ENCODE data around the gene CCR1.

The CCR1 gene

GRCh38 chr3:46194868-46195553, 13.1 kb downstream of the CCR1 start:
- DNase-seq (ENCODE audit: extremely low read depth, low read depth): no peak
- H3K4me3 ChIP-seq (replicated peaks; ENCODE audit: low read depth, low read length): no peak overlapping the region
- no peak for TF ChIP-seq CTCF (IDR thresholded peaks at IDR 0.05; ENCODE audit: low read depth, low read length, missing control alignments)

GRCh38 chr3:46193436-46193835, 14.7 kb downstream of the CCR1 start:
- TF ChIP-seq CTCF (IDR thresholded peaks at IDR 0.05; ENCODE audit: low read depth, low read length, missing control alignments): no peak
- DNase-seq (ENCODE audit: extremely low read depth, low read depth): no peak

GRCh38 chr3:46192939-46193338, 15.2 kb downstream of the CCR1 start:
- DNase-seq (ENCODE audit: extremely low read depth, low read depth): no peak
- no peak for TF ChIP-seq CTCF (IDR thresholded peaks at IDR 0.05; ENCODE audit: low read depth, low read length, missing control alignments)
- H3K4me3 ChIP-seq (replicated peaks; ENCODE audit: low read depth, low read length): no peak overlapping the region

More at GRCh38 chr3:46193436-46193835, 14.7 kb downstream of the CCR1 start:
- no peak overlapping the region for H3K4me3 ChIP-seq (replicated peaks; ENCODE audit: low read depth, low read length)

- DNase-seq (ENCODE audit: extremely low read depth, low read depth): no peak
- H3K4me3 ChIP-seq (replicated peaks; ENCODE audit: low read depth, low read length): no peak overlapping the region
- no peak for TF ChIP-seq CTCF (IDR thresholded peaks at IDR 0.05; ENCODE audit: low read depth, low read length, missing control alignments)
Observed at GRCh38 chr3:46191730-46192129, 16.4 kb downstream of the CCR1 start.

- no peak overlapping the region for H3K4me3 ChIP-seq (replicated peaks; ENCODE audit: low read depth, low read length)
- TF ChIP-seq CTCF (IDR thresholded peaks at IDR 0.05; ENCODE audit: low read depth, low read length, missing control alignments): no peak
- DNase-seq (ENCODE audit: extremely low read depth, low read depth): no peak
Observed at GRCh38 chr3:46188708-46189107, 19.4 kb downstream of the CCR1 start.

GRCh38 chr3:46187876-46188275, 20.2 kb downstream of the CCR1 start:
- DNase-seq (ENCODE audit: extremely low read depth, low read depth): no peak
- no peak for TF ChIP-seq CTCF (IDR thresholded peaks at IDR 0.05; ENCODE audit: low read depth, low read length, missing control alignments)
- H3K4me3 ChIP-seq (replicated peaks; ENCODE audit: low read depth, low read length): no peak overlapping the region

- no peak for TF ChIP-seq CTCF (IDR thresholded peaks at IDR 0.05; ENCODE audit: low read depth, low read length, missing control alignments)
- DNase-seq (ENCODE audit: extremely low read depth, low read depth): no peak
- H3K4me3 ChIP-seq (replicated peaks; ENCODE audit: low read depth, low read length): no peak overlapping the region
Observed at GRCh38 chr3:46187341-46187700, 20.8 kb downstream of the CCR1 start.
